GM20000 (cell line): ENCODE data around the gene AXL.
"Not testable (repeated sequence)": the region's sequence is repeated elsewhere in the genome, so short reads cannot be mapped to it uniquely, and the experiment has no call there.

Source experiments
- DNase-seq: peaks from one replicate; pipeline ENCODE4 v3.0.0; 2012; ENCODE audit warnings: low spot score
- TF ChIP-seq, protein P1 (sequence below): IDR thresholded peaks from 2 replicates; pipeline ENCODE4 v1.5.1; 2012; ENCODE audit warnings: mild to moderate bottlenecking, control low read depth; ENCODE audit errors: extremely low read depth, missing control alignments

The AXL gene

DNA sequence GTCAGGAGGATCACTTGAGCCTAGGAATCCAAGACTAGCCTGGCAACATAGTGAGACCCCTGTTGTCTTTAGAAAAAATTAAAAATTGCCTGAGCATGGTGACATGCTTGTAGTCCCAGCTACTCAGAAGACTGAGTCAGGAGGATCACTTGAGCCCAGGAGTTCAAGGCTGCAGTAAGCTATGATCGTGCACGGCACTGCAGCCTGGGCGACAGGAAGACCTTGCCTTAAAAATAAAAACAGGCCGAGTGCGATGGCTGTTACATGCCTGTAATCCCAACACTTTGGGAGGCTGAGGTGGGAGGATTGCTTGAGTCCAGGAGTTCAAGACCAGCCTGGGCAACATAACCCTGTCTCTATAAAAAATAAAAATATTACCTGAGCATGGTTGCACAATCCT, 50.5 kb downstream of the AXL start:
- TF ChIP-seq, protein P1, sequence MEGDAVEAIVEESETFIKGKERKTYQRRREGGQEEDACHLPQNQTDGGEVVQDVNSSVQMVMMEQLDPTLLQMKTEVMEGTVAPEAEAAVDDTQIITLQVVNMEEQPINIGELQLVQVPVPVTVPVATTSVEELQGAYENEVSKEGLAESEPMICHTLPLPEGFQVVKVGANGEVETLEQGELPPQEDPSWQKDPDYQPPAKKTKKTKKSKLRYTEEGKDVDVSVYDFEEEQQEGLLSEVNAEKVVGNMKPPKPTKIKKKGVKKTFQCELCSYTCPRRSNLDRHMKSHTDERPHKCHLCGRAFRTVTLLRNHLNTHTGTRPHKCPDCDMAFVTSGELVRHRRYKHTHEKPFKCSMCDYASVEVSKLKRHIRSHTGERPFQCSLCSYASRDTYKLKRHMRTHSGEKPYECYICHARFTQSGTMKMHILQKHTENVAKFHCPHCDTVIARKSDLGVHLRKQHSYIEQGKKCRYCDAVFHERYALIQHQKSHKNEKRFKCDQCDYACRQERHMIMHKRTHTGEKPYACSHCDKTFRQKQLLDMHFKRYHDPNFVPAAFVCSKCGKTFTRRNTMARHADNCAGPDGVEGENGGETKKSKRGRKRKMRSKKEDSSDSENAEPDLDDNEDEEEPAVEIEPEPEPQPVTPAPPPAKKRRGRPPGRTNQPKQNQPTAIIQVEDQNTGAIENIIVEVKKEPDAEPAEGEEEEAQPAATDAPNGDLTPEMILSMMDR, result no peak
- no peak for DNase-seq

- no peak for DNase-seq
- TF ChIP-seq, protein P1, result no peak
Measured at GRCh38 chr19:41273076-41273475, 54.1 kb downstream of the AXL start.

DNA sequence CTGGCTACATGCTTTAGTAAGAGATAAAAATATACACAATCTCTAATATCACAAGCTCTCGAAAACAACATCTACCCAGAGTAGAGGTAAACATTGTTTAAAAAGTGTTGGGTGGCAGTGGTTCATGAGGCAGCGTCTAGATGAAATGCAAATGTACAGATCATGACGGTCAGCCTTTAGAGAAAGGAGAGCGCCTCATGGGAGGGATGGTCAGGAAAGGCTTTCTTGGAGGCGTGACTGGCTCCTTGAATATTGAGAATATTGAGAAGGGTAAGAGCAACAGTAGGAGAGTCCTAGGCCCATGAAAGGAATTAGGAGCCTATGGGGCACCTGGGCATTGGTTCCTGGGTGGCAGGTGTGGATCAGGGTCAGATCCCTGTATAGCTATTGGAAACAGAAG, 55.8 kb downstream of the AXL start:
- TF ChIP-seq, protein P1, result no peak

DNA sequence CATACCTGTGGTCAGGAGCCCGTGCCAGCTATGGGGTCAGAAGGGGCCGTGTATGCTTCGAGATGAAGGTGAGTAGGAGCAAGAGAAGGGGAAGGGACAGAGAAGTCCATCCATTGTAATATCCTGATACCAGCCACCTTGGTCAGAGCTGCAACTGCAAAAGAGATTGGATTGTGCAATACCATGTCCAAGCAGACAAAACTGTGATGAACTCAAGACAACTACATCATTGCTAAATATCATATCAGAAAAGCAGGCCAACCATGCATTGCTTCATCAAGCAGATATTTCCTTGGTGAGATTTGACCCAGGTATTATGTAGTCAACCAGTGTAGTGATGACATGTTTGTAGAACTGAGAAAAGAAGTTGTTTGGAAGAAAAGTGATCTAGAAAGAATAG, 57.2 kb downstream of the AXL start:
- TF ChIP-seq, protein P1, result no peak
- DNase-seq, result no peak

More for the DNA sequence above, 55.8 kb downstream of the AXL start:
- no peak for DNase-seq

DNA sequence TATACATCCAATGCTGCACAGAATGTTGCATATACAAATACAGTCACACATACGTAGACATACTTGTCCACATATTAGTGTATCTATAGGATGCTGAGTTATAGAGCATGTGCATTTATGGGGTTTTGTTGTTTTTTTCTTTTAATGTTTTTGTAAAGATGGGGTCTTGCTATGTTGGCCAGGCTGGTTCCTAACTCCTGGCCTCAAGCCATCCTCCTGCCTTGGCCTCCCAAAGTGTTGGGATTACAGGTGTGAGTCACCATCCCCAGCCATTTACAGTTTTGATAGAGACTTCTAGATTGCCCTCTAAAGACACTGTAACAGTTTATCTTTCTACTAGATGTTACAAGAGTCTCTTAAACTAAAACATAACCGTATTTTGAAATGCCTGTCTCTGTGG, 59.5 kb downstream of the AXL start:
- TF ChIP-seq, protein P1, result no peak

GRCh38 chr19:41288673-41289530, 69.9 kb downstream of the AXL start:
- no peak for DNase-seq
- TF ChIP-seq, protein P1, result no peak

More for the DNA sequence above, 59.5 kb downstream of the AXL start:
- DNase-seq, result no peak

DNA sequence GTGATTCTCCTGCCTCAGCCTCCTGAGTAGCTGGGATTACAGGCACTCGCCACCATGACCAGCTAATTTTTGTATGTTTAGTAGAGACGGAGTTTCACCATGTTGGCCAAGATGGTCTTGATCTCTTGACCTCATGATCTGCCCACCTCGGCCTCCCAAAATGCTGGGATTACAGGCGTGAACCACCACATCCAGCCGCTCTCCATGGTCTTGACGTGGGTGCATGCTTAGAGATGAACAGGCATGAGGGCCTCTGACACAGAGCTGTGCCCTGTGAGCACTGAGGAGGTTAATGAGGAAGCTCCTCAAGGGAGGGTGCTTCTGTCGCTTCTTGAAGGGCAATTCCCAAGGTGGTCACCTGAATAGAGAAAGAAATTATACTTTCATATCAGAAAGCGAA, 70.8 kb downstream of the AXL start:
- DNase-seq, result not testable (repeated sequence)

DNA sequence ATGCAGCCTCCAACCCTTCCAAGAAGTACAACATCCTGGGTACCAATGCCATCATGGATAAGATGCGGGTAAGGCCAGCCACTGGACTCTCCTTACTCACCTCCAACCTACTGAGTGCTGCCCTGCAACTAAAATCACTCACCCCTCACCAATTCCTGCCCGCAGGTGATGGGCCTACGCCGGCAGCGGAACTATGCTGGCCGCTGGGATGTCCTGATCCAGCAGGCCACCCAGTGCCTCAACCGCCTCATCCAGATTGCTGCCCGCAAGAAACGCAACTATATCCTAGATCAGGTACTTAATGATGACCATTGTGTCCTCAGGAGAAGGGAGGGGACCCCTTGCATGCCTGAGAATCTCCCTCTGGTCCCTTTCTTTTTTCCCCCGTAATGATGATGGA, 75.4 kb downstream of the AXL start:
- TF ChIP-seq, protein P1, result no peak
- DNase-seq, result no peak
